Activated effector memory CD4-positive, alpha-beta T cell treated with Interleukin-2 at 50 U/mL for 16 hours (primary cell): Measurements from ENCODE around the gene FKBP1A.
"Not testable (repeated sequence)": the region's sequence is repeated elsewhere in the genome, so short reads cannot be mapped to it uniquely, and the experiment has no call there.

Source experiments
- DNase-seq: peaks from one replicate; pipeline ENCODE4 v3.0.0-alpha.2; 2020

The FKBP1A gene

DNA sequence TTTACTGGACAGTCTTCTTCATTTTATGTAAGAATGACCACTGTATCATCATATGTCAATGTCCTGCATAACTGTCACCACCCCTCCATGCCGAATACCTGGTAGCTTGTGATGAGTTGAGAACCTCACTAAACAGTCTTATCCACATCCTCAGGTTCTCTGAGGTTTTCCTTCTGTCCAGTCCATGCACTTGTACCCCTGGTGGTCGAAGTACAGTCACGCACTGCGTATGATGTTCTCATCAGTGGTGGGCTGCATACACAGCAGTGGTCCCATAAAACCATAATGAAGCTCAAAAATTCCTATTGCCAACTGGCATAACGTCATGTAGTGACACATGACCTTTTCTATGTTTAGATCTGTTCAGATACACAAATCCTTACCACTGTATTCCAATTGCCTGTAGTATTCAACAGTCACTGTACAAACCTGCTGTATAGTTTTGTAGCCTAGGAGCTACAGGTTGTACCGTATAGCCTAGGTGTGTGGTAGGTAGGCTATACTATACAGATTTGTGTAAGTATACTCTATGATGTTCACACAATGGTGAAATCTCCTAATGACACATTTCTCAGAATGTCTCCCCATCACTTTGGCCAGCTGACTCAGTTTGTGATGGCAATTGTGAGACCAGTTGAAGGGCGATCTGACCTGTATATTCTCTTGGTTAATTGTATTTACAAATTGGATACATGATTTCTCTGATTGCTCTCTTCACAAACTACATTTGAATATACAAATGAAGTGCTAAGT, 32.6 kb downstream of the FKBP1A start:
- no peak for DNase-seq

DNA sequence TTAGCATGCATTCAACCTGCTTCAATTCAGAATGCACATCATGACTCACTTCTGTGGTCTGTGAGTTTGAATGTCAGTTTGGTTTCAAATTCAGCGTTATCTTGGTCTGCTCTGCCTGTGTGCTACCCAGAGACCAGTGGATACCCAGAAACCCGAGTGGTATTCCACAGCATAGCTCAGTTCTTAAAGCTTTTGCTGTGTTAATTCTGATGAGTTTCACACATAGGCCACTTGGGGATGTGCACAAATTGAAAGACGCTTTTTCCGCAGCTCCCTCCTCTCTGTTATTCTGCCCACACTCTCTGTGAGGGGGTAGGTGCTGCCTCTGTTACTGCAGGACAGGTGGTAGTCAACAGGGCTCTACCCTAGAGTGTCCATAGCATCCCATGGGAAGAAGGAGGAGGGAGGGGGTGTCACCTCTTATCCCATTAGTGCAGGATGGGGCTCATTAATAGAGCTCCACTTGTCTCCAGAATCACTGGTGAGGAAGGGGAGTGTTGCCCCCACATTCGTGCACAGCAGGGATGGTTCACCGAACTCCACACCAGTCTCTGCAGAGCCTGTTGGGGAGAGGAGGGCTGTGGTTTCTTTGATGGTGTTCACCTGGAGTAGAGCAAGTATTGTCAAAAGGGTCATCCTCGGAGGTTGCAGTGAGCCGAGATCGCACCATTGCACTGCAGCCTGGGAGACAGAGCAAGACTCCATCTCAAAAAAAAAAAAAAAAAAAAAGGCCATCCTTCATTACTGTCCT, 34.8 kb downstream of the FKBP1A start:
- no peak for DNase-seq

DNA sequence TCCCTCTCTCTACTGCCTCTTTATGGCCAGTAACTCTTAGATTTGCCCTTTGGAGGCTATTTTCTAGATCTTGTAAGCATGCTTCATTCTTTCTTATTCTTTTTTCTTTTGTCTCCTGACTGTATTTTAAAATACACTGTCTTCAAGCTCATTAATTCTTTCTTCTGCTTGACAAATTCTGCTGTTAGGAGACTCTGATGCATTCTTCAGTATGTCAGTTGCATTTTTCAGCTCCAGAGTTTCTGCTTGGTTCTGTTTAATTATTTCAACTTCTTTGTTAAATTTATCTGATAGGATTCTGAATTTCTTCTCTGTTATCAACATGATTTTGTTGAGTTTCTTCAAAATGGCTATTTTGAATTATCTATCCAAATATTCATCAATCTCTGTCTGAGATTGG, 38.9 kb downstream of the FKBP1A start:
- no peak for DNase-seq

DNA sequence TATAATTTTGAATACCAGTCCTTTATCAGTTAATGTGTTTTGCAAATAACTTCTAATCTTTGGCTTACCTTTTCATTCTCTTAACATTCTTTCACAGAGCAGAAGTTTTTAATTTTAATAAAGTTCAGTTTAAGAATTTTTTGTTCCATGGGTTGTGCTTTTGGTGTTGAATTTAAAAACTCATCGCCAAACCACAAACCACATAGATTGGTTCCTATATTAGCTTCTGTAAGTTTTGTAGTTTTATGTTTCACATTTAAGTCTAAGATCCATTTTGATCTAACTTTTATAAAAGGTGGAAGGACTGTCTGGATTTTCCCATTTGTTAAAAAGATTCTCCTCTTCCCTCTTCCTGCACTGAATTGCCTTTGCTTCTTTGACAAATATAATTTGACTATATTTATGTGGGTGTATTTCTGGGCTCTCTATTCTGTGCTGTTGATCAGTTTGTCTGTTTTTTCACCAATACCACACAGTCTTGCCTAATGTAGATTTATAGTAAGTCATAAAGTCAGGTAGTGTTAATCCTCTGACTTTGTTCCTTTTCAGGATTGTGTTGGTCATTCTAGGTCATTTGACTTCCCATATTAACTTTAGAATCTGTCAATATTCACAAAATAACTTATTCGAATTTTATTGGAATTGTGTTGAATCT, 46.4 kb downstream of the FKBP1A start:
- no peak for DNase-seq

DNA sequence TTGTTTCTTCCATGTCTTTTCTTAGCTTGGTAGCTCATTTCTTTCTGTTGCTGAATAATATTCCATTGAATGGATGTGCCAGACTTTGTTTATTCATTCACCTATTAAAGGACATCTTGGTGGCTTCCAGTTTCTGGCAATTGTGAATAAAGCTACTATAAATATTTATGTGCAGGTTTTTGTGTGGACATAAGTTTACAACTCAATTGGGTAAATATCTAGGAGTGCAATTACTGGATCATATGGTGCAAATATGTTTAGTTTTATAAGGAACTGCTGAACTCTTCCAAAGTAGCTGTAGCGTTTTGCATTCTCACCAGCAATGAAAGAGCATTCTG, 47.1 kb downstream of the FKBP1A start:
- DNase-seq: no peak

DNA sequence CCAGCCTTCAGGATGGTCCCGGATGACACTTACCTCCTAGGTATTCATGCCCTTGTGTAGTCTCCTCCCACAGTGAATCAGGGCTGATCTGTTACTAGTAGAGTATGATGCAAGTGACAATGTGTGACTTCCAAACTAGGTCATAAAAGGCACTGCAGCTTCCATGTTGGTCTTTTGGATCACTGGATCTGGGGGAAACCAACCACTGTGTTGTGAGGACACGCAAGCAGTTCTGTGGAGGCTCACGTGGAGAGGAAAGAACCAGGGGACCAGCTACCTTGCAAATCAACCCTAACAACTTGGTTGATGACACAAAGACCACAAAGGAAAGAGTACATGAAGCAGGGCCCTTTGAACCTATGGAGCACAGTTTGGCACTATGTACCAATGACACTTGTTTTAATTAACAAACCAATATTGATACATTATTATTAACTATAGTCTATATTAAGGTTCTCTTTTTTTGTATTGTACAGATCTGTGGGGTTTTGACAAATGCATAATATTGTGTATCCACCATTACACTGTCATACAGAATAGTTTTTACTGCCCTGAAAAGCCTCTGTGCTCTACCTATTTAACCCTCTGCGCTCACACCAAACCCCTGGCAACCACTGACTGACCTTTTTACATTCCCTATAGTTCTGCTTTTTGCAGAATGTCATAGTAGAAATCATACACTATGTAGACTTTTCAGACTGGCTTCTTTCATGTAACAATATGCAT, 47.7 kb downstream of the FKBP1A start:
- no peak for DNase-seq

DNA sequence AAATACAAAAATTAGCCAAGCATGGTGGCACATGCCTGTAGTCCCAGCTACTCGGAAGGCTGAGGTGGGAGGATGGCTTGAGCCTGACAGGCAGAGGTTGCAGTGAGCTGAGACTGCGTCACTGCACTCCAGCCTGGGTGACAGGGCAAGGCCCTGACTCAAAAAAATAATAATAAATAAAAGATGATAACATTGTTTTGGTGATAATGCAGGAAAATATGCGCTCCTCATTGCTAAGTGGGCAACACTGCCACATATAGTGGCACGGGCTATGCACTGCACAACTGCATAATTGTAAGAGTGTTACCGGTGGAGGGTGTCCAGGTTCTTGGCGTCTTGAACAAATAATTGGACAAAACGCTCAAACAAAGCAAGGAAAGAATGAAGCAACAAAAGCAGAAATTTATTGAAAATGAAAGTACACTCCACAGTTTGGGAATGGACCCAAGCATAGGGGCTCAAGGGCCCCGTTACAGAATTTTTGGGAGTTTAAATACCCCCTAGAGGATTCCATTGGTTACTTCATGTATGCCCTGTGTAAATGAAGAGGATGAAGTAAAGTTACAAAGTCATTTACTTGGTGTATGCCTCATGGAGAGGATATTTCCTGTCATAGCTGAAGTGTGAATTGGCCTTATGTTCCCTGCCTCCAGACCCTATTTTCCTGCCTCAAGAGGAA, 49.3 kb downstream of the FKBP1A start:
- DNase-seq: not testable (repeated sequence)

DNA sequence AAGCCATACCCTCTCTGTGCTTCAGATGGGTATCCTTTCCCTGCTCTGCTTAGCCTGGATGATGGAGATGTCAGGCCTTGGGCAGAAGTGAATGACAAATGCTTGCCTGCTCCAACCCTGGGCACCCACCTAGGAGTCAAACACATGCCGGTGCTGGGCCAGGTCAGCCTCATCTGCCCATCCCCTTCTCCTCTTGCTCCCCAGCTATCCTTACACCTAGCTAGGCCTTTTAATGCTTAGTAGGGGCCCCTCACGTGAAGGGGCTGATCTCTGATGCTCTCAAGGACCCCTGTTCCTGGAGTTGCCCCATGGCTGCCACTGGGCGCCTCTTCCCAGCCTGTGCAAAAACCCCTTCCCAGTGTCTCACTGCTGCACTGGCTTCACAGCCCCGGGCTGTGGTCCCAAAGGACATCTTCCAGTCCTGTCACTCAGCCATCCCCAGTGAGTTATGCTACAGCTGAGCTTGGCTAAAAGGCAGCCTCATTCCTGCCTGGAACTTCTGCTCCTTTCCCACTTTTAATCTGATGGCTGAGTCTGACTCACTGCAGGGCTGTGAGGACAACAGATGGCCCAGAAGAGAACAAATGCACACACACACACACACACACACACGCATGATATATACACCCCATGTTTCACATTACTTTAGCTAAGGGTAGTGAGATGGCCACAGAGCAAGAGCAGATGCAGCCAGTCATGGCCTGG, 51.1 kb downstream of the FKBP1A start:
- no peak for DNase-seq

DNA sequence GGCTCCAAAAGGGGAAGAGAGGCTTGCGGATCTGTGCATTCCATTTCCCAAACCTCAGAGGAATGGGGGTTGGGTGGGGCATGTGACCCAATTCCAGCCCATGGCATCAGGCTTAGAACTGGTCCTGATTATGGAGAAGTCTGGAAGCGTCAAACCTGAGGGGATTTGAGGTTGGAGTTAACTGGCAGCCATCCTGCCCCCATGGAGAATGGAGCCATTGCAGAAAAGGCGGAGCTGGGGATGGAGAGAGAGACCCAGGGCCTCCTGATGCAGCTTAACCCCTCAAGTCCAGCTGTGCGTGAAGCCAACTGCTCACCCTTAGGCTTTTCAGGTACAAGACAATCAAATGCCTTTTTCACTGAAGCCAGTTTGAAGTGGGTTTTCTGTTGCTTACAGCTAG, 54.1 kb downstream of the FKBP1A start:
- DNase-seq: no peak

DNA sequence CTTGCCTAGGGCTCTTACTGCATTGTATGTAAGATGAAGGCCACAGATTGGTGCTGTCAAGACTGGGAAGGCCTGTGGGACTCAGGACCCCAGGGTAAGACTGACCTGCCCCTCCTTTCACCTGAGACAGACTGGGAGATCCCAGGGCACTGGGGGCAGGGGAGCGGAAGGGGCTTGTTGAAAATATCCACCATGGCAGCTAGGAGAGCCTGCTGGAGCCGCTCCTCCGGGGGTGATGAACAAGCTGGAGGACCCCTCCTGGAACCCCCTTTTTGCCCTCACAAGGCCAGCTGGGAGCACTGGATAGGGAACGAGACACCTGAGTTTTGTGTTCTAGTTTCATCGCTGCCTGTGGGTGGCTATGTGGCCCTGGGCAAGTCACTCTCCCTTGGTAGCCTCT, 54.8 kb downstream of the FKBP1A start:
- no peak for DNase-seq

DNA sequence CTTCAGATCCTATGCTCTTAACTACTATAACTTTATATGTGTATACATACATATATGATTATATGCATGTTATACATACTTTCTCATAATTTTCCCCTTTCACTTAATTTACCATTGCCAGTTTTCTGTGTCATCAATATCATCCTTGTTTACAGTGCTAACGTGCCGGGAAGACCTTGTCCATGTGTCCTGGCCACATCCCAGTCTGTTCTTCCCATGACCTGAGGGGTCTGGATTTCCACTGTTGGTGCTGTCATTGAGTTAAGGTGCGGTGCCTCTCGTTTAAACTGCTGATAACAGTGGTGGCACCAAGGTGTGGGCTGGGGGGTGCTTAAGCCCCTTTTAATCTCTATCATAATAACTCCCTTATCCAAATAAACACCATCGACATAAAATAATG, 55.4 kb downstream of the FKBP1A start:
- no peak for DNase-seq

DNA sequence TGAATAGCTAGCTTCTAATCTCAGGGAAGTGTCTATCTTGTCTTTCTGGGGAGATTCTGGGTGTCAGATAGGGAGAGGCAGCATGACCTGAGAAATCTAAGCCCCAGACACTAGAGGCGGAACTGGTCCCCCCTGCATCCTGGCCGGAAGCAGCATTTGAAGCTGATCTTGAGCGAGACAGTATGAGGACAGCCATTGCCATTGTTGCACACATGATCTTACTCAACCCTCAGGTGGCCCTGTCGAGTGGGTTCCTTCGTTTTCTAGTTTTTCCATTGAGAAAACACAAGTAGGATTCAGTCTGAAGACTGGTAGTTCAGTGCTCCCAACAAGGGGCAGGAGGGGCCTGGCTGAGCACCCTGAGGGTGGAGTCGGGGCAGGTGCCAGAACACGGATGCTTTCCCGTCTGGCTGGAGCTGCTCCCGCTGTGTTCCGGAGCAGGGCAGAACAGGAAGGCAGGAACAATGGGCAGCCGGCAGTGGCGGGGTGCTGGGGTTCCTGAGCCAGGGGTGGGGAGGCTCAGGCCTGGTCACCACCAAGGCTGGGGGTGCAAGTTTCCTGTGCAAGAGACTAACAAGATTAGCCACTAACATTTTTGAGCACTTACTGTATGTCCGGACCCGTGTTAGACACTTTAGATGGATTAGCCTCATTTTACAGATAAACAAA, 56.0 kb downstream of the FKBP1A start:
- no peak for DNase-seq

DNA sequence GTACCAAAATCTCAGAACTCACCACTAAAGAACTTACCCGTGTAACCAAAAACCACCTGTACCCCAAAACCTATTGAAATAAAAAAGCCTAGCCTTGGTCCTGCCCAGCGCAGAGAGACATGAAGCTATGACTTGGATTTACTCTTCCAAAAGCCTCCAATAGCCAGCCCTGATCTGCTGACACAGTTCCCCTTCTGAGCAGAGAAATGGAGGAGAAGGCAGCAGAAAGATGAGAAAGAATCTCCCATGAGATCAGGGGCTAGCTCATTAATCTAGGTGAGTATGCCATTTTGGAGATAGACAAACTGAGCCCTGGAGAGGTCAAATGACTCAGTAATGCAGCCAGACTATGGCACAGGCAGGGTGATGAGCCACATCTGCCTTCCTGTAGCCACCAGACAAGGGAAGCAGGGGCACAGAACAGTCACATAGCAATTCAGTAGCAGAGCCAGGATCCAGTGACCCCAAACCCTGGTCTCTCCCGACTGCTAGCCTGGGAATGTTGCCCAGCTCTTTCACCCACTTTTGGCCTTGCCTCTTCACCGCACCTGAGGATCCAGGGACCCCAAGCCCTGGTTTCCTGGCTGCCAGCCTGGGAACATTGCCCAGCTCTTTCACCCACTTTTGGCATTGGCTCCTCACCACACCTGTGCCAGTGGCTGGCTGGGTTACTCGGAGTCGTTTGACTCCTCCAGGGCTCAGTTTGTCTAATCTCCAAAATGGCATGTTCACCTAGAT, 56.7 kb downstream of the FKBP1A start:
- no peak for DNase-seq

DNA sequence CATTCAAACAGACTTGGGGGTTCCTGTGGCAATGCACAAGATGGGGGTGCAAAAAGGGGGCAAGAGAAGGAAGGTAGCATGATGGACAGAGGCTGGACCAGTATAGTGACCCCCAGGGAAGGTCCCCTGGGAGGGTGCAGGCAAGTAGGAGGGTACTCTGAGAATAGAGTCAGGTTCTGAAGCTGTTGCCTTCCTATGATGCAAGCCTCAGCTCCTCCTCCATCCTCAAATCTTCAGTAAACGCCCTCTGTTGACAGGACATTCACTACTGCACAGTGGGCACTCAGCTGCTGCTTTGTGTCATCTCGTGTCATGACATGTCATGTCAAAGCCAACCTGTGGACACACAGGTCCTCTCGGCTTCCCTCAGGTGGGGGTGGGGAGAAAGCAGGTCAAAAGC, 58.1 kb downstream of the FKBP1A start:
- no peak for DNase-seq

DNA sequence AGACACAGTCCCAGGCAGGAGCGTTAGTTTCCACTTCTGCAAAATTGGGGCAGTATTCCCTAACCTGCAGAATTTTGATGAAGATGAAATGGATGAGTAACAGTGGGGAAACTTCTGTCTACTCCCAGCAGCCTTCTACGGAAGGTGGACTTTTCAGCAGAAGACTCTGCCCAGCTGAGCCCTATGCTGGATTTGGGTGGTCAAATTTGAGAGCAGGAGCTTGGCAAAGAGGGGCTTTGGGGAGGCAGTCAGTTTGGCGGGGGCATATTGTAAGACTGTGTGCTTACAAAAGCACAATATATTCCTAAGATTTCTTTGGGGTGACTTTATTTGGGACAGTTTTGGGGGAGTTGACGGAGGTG, 58.5 kb downstream of the FKBP1A start:
- DNase-seq: no peak

DNA sequence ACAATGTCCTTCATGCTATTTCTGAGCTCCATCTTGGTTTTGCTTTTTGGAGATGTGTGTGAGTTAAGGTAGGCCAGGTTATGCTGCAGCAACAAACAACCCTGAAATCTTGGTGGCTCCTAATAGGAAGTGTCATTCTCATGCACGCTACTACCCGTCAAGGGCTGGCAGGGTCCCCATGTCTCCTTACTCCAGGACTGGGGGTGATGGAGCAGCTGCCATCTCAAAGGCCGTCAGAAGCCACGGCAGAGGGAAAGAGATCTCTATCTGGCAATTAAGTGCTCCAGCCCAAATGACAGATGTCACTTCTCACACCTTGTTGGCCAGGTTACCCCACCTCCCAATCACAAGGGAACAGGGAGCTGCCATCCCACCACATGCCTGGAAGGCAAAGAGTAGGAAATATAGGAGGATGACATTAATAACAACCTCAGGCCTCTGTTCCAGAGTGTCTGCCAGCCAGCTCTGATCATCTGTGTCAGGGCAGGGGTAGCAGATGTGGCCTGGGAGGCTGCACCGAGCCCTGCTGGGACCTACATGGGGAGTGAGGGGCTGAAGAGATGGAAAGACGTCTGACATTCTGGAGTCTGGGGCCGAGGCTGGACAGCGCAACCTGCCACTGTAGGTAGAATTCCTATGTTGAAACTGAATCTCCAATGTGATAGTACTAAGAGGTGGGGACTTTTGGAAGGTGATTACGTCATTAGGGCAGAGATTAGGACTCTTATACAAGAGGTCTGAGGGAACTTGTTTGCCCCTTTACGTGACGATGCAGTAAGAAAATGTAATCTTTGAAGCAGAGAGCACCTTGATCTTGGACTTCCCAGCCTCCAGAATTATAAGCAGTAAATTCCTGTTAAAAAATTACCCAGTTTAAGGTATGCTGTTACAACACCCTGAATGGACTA, 59.1 kb downstream of the FKBP1A start:
- no peak for DNase-seq

DNA sequence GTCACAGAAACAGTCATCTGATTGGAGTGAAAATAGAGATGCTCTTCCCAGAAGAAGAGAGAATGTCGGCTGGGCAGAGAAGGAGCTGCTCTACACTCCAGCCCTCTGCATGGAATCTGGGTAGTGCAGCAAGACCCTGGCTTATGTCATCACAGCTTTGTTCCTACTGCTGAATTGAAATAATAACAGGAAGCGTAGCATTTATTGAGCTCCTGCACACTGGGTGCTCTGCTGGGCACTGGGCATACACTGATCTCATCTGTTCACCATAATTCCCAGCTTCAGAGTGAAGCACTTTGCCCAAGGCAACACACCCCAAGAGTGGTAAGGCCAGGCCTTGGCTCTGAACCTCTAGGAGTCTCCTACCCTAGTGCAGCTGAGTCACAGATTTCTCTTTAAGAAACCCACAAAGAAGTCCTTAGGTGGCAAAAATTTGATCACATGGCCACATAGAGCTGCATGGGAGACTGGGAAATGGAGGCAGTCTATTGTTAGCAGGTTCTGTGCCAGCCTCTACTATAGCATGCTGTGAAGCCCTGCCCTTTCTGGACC, 60.0 kb downstream of the FKBP1A start:
- no peak for DNase-seq

DNA sequence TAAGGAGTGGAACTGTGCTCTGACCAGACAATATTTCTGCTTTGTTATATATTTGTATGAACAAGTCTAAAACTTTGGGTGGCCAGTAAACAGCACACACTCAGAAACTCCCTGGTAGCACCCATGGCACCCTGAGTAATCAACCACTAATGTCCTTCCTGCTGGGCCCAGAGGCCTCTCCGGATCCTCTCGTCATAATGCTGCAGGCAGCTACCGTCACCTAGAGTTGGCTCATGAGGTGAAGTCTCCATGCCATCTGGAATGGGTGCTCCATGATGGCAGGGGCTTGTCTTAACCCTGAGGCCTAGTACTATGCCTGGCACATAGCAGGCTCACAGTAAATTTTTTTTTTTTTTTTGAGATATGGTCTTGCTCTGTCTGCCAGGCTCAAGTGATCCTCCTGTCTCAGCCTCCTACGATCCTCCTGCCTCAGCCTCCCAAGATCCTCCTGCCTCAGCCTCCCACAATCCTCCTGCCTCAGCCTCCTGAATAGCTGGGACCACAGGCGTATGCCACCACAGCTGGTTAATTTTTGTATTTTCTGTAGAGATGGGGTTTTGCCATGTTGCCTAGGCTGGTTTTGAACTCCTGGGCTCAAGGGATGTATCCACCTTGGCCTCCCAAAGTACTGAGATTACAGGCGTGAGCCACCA, 60.9 kb downstream of the FKBP1A start:
- DNase-seq: no peak

DNA sequence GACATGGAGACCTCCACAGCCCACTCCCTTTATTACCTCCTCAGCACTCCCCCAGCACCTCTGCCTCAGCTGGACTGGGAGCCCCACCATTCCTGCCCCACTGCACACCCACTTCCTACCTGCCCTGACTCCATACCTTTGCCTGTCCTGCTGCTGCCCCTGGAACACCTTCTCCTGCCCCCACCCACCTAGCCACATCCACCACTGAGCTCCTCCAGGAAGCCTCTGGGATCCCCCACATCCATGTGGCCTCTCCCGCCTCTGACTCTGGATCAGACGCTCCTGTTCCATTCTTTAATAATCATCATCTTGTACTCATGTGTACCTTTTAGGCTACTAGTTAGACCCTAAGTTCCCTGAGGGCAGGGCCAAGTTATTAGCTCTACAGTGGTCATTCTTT, 61.8 kb downstream of the FKBP1A start:
- no peak for DNase-seq
